Measurements from ENCODE around the gene NOP9. TPM values are rescaled to one million over a fixed set of nuclear protein-coding genes. Genes with fewer than 3 reads are reported as not detected.

NOP9 gene
- total RNA-seq, 1 experiment from 2014 or later: 29.8 TPM

- no TSS peak for BruUV-seq (replicated peaks)
- CTCF ChIA-PET: interaction anchor here (0.7 to 32.3 kb wide), 3 partner anchors 22 to 35 kb away, joined by 3 to 457 read pairs (median 392); partner anchors contain the start of genes DHRS1, NOP9 and TINF2
These were observed 22.6 kb upstream of the NOP9 start for GRCh38 chr14:24277071-24277470.

DNA sequence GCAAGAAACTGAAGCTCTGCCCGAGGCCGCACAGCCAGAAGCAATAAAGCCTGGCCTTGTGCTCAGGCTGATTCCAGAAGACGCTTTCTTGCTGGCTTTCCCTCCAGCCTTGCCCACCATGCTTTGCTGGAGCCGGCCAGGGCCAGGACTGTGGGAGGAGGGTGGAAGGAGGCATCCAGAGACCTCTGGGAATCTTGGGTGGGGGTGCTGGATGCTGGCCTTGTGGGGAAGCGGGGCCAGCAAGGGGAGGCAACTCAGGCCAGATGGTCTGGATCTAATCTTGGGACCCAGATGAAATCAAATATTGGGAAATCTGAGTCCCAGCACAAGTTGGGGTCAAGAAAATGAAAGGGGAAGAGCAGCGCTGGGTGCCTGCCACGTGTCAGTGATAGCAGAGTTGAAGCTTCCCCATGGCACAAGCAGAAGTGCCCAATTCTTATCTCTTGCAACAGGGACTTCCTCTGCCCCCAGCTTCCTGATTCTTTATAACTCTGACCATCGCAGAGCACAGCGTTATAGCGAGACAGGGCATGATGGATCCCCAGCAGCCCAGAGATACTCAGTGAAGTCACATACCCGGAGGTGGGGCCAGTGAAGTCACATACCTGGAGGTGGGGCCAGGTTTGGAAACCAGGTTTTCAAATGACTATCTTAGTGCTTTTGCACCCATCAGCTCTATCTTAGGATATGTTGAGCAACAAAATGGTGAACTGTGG lies 21.9 kb upstream of the NOP9 start:
- H3K27ac Mint-ChIP-seq (ENCODE audit: low read depth, unreplicated experiment): peak overlapping the region; percentile 47
- POLR2A ChIA-PET: interaction anchor here (1.1 to 9.5 kb wide), 5 partner anchors 13 to 35 kb away, joined by 3 to 146 read pairs (median 4); partner anchors contain the start of gene TINF2
- TF ChIP-seq, protein P1, sequence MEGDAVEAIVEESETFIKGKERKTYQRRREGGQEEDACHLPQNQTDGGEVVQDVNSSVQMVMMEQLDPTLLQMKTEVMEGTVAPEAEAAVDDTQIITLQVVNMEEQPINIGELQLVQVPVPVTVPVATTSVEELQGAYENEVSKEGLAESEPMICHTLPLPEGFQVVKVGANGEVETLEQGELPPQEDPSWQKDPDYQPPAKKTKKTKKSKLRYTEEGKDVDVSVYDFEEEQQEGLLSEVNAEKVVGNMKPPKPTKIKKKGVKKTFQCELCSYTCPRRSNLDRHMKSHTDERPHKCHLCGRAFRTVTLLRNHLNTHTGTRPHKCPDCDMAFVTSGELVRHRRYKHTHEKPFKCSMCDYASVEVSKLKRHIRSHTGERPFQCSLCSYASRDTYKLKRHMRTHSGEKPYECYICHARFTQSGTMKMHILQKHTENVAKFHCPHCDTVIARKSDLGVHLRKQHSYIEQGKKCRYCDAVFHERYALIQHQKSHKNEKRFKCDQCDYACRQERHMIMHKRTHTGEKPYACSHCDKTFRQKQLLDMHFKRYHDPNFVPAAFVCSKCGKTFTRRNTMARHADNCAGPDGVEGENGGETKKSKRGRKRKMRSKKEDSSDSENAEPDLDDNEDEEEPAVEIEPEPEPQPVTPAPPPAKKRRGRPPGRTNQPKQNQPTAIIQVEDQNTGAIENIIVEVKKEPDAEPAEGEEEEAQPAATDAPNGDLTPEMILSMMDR (IDR thresholded peaks at IDR 0.05; ENCODE audit: unreplicated experiment): no peak
- DNase-seq (ENCODE audit: unreplicated experiment): no peak
- intact Hi-C loops (cut with micrococcal nuclease): no loop called here
- CTCF ChIA-PET: interaction anchor here (0.6 to 32.3 kb wide), 6 partner anchors 21 to 1425 kb away, joined by 3 to 457 read pairs (median 4); partner anchors contain the start of genes CIDEB, DHRS1, LTB4R2 and NOP9
- H3K36me3 Mint-ChIP-seq (ENCODE audit: insufficient read depth, unreplicated experiment): peaks cover 7% of the 10 kb centered on the region
- peaks cover 7% of the 10 kb centered on the region for H3K9me3 Mint-ChIP-seq (ENCODE audit: unreplicated experiment)
- H3K4me1 Mint-ChIP-seq (ENCODE audit: insufficient read depth, unreplicated experiment): peaks cover 46% of the 10 kb centered on the region
- BruUV-seq (replicated peaks): no TSS peak
- no peak overlapping the region for H3K4me3 Mint-ChIP-seq (ENCODE audit: unreplicated experiment)
- no peaks in the 10 kb centered on the region for H3K27me3 Mint-ChIP-seq (ENCODE audit: insufficient read depth, unreplicated experiment)

More at GRCh38 chr14:24277071-24277470, 22.6 kb upstream of the NOP9 start:
- no peak for DNase-seq (ENCODE audit: unreplicated experiment)
- TF ChIP-seq, protein P1 (IDR thresholded peaks at IDR 0.05; ENCODE audit: unreplicated experiment): no peak
- POLR2A ChIA-PET: interaction anchor here (1.1 to 9.5 kb wide), 3 partner anchors 19 to 35 kb away, joined by 3 to 146 read pairs (median 4); partner anchors contain the start of gene TINF2
- Mint-ChIP-seq H3K27me3 (ENCODE audit: insufficient read depth, unreplicated experiment) (no peaks in the 10 kb centered on the region), H3K27ac (ENCODE audit: low read depth, unreplicated experiment) (no peak overlapping the region), H3K9me3 (ENCODE audit: unreplicated experiment) (peaks cover 7% of the 10 kb centered on the region), H3K4me1 (ENCODE audit: insufficient read depth, unreplicated experiment) (peaks cover 53% of the 10 kb centered on the region), H3K36me3 (ENCODE audit: insufficient read depth, unreplicated experiment) (peaks cover 12% of the 10 kb centered on the region), H3K4me3 (ENCODE audit: unreplicated experiment) (no peak overlapping the region)
- intact Hi-C loops (cut with micrococcal nuclease): no loop called here

- H3K36me3 Mint-ChIP-seq (ENCODE audit: insufficient read depth, unreplicated experiment): peaks cover 7% of the 10 kb centered on the region
- BruUV-seq (replicated peaks): no TSS peak
- peaks cover 7% of the 10 kb centered on the region for H3K9me3 Mint-ChIP-seq (ENCODE audit: unreplicated experiment)
- peak overlapping the region; percentile 47 for H3K27ac Mint-ChIP-seq (ENCODE audit: low read depth, unreplicated experiment)
- H3K4me1 Mint-ChIP-seq (ENCODE audit: insufficient read depth, unreplicated experiment): peaks cover 40% of the 10 kb centered on the region
- TF ChIP-seq, protein P1 (IDR thresholded peaks at IDR 0.05; ENCODE audit: unreplicated experiment): no peak
- H3K27me3 Mint-ChIP-seq (ENCODE audit: insufficient read depth, unreplicated experiment): no peaks in the 10 kb centered on the region
- POLR2A ChIA-PET: interaction anchor here (1.2 to 6.2 kb wide), 3 partner anchors 12 to 36 kb away, joined by 3 to 65 read pairs (median 7); partner anchors contain the start of genes DHRS1, NOP9 and TINF2
- intact Hi-C loops (cut with micrococcal nuclease): no loop called here
- no peak for DNase-seq (ENCODE audit: unreplicated experiment)
- CTCF ChIA-PET: interaction anchor here (0.5 to 32.3 kb wide), 8 partner anchors 14 to 1426 kb away, joined by 3 to 457 read pairs (median 5); partner anchors contain the start of genes CIDEB, DHRS1, LTB4R2 and NOP9
- H3K4me3 Mint-ChIP-seq (ENCODE audit: unreplicated experiment): no peak overlapping the region
These were observed 21.2 kb upstream of the NOP9 start for GRCh38 chr14:24278424-24278823.
